Mononuclear cell (primary cell): ENCODE results near the gene KIFAP3. TPM values are rescaled to one million over a fixed set of nuclear protein-coding genes. Genes with fewer than 3 reads are reported as not detected.

Source experiments
- H3K27me3 ChIP-seq: 2 replicates; pipeline ENCODE4 v1.6.0; 2011; ENCODE audit warnings: low read length, control low read depth; ENCODE audit not compliant: insufficient read depth
- H3K4me1 ChIP-seq: 2 replicates; pipeline ENCODE4 v1.5.1; 2011; ENCODE audit warnings: mild to moderate bottlenecking, low read length, control low read depth; ENCODE audit not compliant: insufficient read depth
- H3K4me3 ChIP-seq: 2 replicates; pipeline ENCODE4 v1.5.1; 2011; ENCODE audit warnings: mild to moderate bottlenecking, low read length, moderate library complexity
- H3K9me3 ChIP-seq: 2 replicates; pipeline ENCODE4 v1.5.1; 2011; ENCODE audit warnings: low read depth, mild to moderate bottlenecking, control low read depth, low read length
- total RNA-seq: library from RNA; depleted of rRNA; stranded (reverse); fragments of >200 nt; gene quantifications from one replicate; pipeline ENCODE4 v1.2.3, GENCODE V29; 2012

KIFAP3 gene
- total RNA-seq, 1 donor, result 23.6 TPM

- Histone ChIP-seq H3K4me3 (no peak overlapping the region), H3K27me3 (peaks cover 11% of the 10 kb centered on the region), H3K4me1 (peaks cover 12% of the 10 kb centered on the region), H3K9me3 (no peaks in the 10 kb centered on the region)
These were observed 173.4 kb downstream of the KIFAP3 start for GRCh38 chr1:169901115-169901514.

GRCh38 chr1:169900571-169900970 lies 173.9 kb downstream of the KIFAP3 start:
- no peak overlapping the region for H3K4me3 ChIP-seq
- H3K27me3 ChIP-seq, result peaks cover 11% of the 10 kb centered on the region
- H3K9me3 ChIP-seq, result no peaks in the 10 kb centered on the region
- H3K4me1 ChIP-seq, result peaks cover 18% of the 10 kb centered on the region

GRCh38 chr1:169899519-169900217 lies 174.8 kb downstream of the KIFAP3 start:
- peaks cover 19% of the 10 kb centered on the region for H3K4me1 ChIP-seq
- H3K4me3 ChIP-seq, result no peak overlapping the region
- H3K9me3 ChIP-seq, result no peaks in the 10 kb centered on the region
- H3K27me3 ChIP-seq, result peaks cover 11% of the 10 kb centered on the region

GRCh38 chr1:169896013-169896412 lies 178.5 kb downstream of the KIFAP3 start:
- Histone ChIP-seq H3K9me3 (no peaks in the 10 kb centered on the region), H3K27me3 (peaks cover 11% of the 10 kb centered on the region), H3K4me3 (no peak overlapping the region), H3K4me1 (peaks cover 28% of the 10 kb centered on the region)

- Histone ChIP-seq H3K4me1 (peaks cover 35% of the 10 kb centered on the region), H3K9me3 (no peaks in the 10 kb centered on the region), H3K27me3 (peaks cover 11% of the 10 kb centered on the region), H3K4me3 (peak overlapping the region; percentile 76)
These were observed 179.9 kb downstream of the KIFAP3 start for GRCh38 chr1:169894424-169895145.

GRCh38 chr1:169893645-169894423 lies 180.7 kb downstream of the KIFAP3 start, which contains the start of gene SCYL3:
TSS of gene SCYL3 (minus strand) at chr1:169893896. CDS start at chr1:169888840, 5,056 bp downstream.
- no peaks in the 10 kb centered on the region for H3K9me3 ChIP-seq
- H3K27me3 ChIP-seq, result peaks cover 8% of the 10 kb centered on the region
- H3K4me3 ChIP-seq, result peak within 1 kb of the TSS; percentile 76
- peaks cover 35% of the 10 kb centered on the region for H3K4me1 ChIP-seq

GRCh38 chr1:169892927-169893644 lies 181.4 kb downstream of the KIFAP3 start:
- Histone ChIP-seq H3K9me3 (no peaks in the 10 kb centered on the region), H3K4me1 (peaks cover 35% of the 10 kb centered on the region), H3K4me3 (peak overlapping the region; percentile 76), H3K27me3 (peaks cover 2% of the 10 kb centered on the region)

- Histone ChIP-seq H3K9me3 (no peaks in the 10 kb centered on the region), H3K27me3 (no peaks in the 10 kb centered on the region), H3K4me1 (peaks cover 35% of the 10 kb centered on the region), H3K4me3 (peak overlapping the region; percentile 76)
These were observed 182.1 kb downstream of the KIFAP3 start for GRCh38 chr1:169892176-169892926.

GRCh38 chr1:169891539-169891885 lies 183.0 kb downstream of the KIFAP3 start:
- Histone ChIP-seq H3K4me1 (peaks cover 35% of the 10 kb centered on the region), H3K4me3 (no peak overlapping the region), H3K9me3 (no peaks in the 10 kb centered on the region), H3K27me3 (no peaks in the 10 kb centered on the region)

- Histone ChIP-seq H3K4me3 (no peak overlapping the region), H3K27me3 (no peaks in the 10 kb centered on the region), H3K9me3 (no peaks in the 10 kb centered on the region), H3K4me1 (peaks cover 33% of the 10 kb centered on the region)
These were observed 183.5 kb downstream of the KIFAP3 start for GRCh38 chr1:169890761-169891538.

- no peaks in the 10 kb centered on the region for H3K27me3 ChIP-seq
- H3K4me3 ChIP-seq, result no peak overlapping the region
- no peaks in the 10 kb centered on the region for H3K9me3 ChIP-seq
- peaks cover 28% of the 10 kb centered on the region for H3K4me1 ChIP-seq
These were observed 184.6 kb downstream of the KIFAP3 start for GRCh38 chr1:169889871-169890270.

GRCh38 chr1:169886931-169887330 lies 187.6 kb downstream of the KIFAP3 start:
- H3K27me3 ChIP-seq, result no peaks in the 10 kb centered on the region
- no peak overlapping the region for H3K4me3 ChIP-seq
- peaks cover 14% of the 10 kb centered on the region for H3K4me1 ChIP-seq
- H3K9me3 ChIP-seq, result no peaks in the 10 kb centered on the region

- no peaks in the 10 kb centered on the region for H3K27me3 ChIP-seq
- no peaks in the 10 kb centered on the region for H3K9me3 ChIP-seq
- no peak overlapping the region for H3K4me3 ChIP-seq
- H3K4me1 ChIP-seq, result peaks cover 12% of the 10 kb centered on the region
These were observed 188.1 kb downstream of the KIFAP3 start for GRCh38 chr1:169886422-169886821.
